HepG2 (cell line): ENCODE results near the gene VARS2. TPM values are rescaled to one million over a fixed set of nuclear protein-coding genes. Genes with fewer than 3 reads are reported as not detected.

Experiments used
- ATAC-seq: fragments of 200-7000 bp; cut with Tn5 transposase; 3 replicates; pipeline ENCODE4 v1.9.1; 2020; ENCODE audit warnings: mild to moderate bottlenecking, moderate library complexity
- BruUV-seq: library from RNA; stranded (reverse); fragments of 400-500 nt; replicated peaks from 2 replicates; lab custom pipeline; 2021; lab: Mats Ljungman, UMichigan
- CTCF ChIA-PET: fragments of 300-600 bp; formaldehyde crosslinking; extraction: SDS; loops from one replicate; lab custom pipeline; 2021; ENCODE audit warnings: low total read pairs, inconsistent platforms, low intra/inter-chr PET ratio; lab: Yijun Ruan, JAX
- POLR2A ChIA-PET: fragments of 350-600 bp; sonication (Branson Sonifier 250); formaldehyde crosslinking; loops from one replicate; lab custom pipeline; 2020; ENCODE audit warnings: antibody characterized with exemption, inconsistent platforms; lab: Yijun Ruan, JAX
- DNase-seq: peaks from one replicate; pipeline ENCODE4 v3.0.0-alpha.2; 2015; ENCODE audit warnings: low spot score
- FAIRE-seq: peaks from 3 replicates; lab custom pipeline; 2011; peaks lifted over from hg19 to GRCh38; lab: Jason Lieb, UNC
- H2AFZ ChIP-seq: one replicate; pipeline ENCODE4 v1.6.1; 2011; ENCODE audit warnings: low read length, inconsistent platforms
- H3K27ac ChIP-seq: fragments of 300-600 bp; 3 replicates; pipeline ENCODE4 v1.8.0; 2011; ENCODE audit warnings: mixed run types, mild to moderate bottlenecking, mixed read lengths, low read length, inconsistent platforms; ENCODE audit not compliant: insufficient read depth; ENCODE audit errors: extremely low read length
- H3K27me3 ChIP-seq, 2 experiments: fragments of 200-600 bp in 1 of 2; 2 replicates in 1 of 2; 3 replicates in 1 of 2; pipeline versions ENCODE4 v1.6.0 to v1.8.0; 2011; ENCODE audit warnings: low read length in 2 of 2, mild to moderate bottlenecking in 2 of 2, moderate library complexity in 2 of 2, inconsistent platforms in 1 of 2; ENCODE audit not compliant: insufficient read depth in 2 of 2, control insufficient read depth in 1 of 2
- H3K36me3 ChIP-seq, 2 experiments: fragments of 200-600 bp in 1 of 2; replicated peaks in 1 of 2; 2 replicates in 1 of 2; 3 replicates in 1 of 2; pipeline versions ENCODE4 v1.5.1 to v1.8.0; 2011; ENCODE audit warnings: low read length in 2 of 2, inconsistent platforms in 1 of 2; ENCODE audit not compliant: insufficient read depth in 2 of 2, control insufficient read depth in 1 of 2
- H3K4me1 ChIP-seq: 2 replicates; pipeline ENCODE4 v1.5.1; 2012; ENCODE audit warnings: low read length, inconsistent platforms; ENCODE audit not compliant: insufficient read depth
- H3K4me2 ChIP-seq: 2 replicates; pipeline ENCODE4 v1.6.0; 2011; ENCODE audit warnings: low read depth, low read length, inconsistent platforms
- H3K4me3 ChIP-seq, 3 experiments: fragments of 200-600 bp in 1 of 3; sonication (generic), shearing (Covaris generic) in 1 of 3; replicated peaks in 1 of 3; 2 replicates each; pipeline ENCODE4 v1.5.1; 2011 to 2016; ENCODE audit warnings: low read length in 3 of 3, inconsistent platforms in 2 of 3, low read depth in 2 of 3, mild to moderate bottlenecking in 2 of 3, control low read depth in 1 of 3, mixed read lengths in 1 of 3; ENCODE audit not compliant: insufficient read depth in 1 of 3
- H3K79me2 ChIP-seq: one replicate; pipeline ENCODE4 v1.6.1; 2011; ENCODE audit warnings: low read length, inconsistent platforms; ENCODE audit not compliant: insufficient read depth
- H3K9ac ChIP-seq: 2 replicates; pipeline ENCODE4 v1.6.0; 2011; ENCODE audit warnings: mild to moderate bottlenecking, low read depth, low read length, inconsistent platforms; ENCODE audit not compliant: insufficient read depth
- H3K9me3 ChIP-seq: 2 replicates; pipeline ENCODE4 v1.5.1; 2012; ENCODE audit warnings: mild to moderate bottlenecking, low read length
- H4K20me1 ChIP-seq: 2 replicates; pipeline ENCODE4 v1.6.0; 2011; ENCODE audit warnings: inconsistent platforms, mild to moderate bottlenecking, low read length, moderate library complexity; ENCODE audit not compliant: insufficient read depth
- BCLAF1 ChIP-seq: fragments of 450-650 bp; IDR thresholded peaks from 2 replicates; pipeline ENCODE4 v1.6.1; 2017; ENCODE audit warnings: mild to moderate bottlenecking
- BRD4 ChIP-seq: sonication (generic); formaldehyde crosslinking; IDR thresholded peaks from 2 replicates; pipeline ENCODE4 v1.4.0; 2020; ENCODE audit warnings: missing genetic modification reagents
- CHD2 ChIP-seq: IDR thresholded peaks from 2 replicates; pipeline ENCODE4 v1.6.1; 2011; ENCODE audit warnings: low read depth, low read length, improper control_type of control experiment
- DPF2 ChIP-seq: sonication (generic); formaldehyde crosslinking; IDR thresholded peaks from 2 replicates; pipeline ENCODE4 v1.4.0; 2020; ENCODE audit warnings: mild to moderate bottlenecking, low read depth, missing genetic modification reagents, borderline replicate concordance
- ETV5 ChIP-seq: IDR thresholded peaks from 2 replicates; pipeline ENCODE4 v1.6.1; 2018; ENCODE audit warnings: missing biosample characterization, missing genetic modification reagents, inconsistent platforms, borderline replicate concordance
- FOXA3 ChIP-seq: IDR thresholded peaks from 2 replicates; pipeline ENCODE4 v1.6.1; 2016; ENCODE audit warnings: missing genetic modification reagents, missing compliant biosample characterization
- FUBP1 ChIP-seq: sonication (generic); formaldehyde crosslinking; IDR thresholded peaks from 2 replicates; pipeline ENCODE4 v1.5.1; 2020; ENCODE audit warnings: missing genetic modification reagents, mild to moderate bottlenecking, borderline replicate concordance
- JUND ChIP-seq: sonication (generic); formaldehyde crosslinking; IDR thresholded peaks from 2 replicates; pipeline ENCODE4 v1.8.0; 2022; ENCODE audit warnings: mild to moderate bottlenecking, missing genetic modification reagents
- POGZ ChIP-seq: sonication (generic); formaldehyde crosslinking; IDR thresholded peaks from 2 replicates; pipeline ENCODE4 v1.4.0; 2020; ENCODE audit warnings: mild to moderate bottlenecking, missing genetic modification reagents
- ZBTB42 ChIP-seq: sonication (generic); formaldehyde crosslinking; IDR thresholded peaks from 2 replicates; pipeline ENCODE4 v1.5.0; 2020; ENCODE audit warnings: mild to moderate bottlenecking, missing genetic modification reagents
- ZFAT ChIP-seq: sonication (generic); formaldehyde crosslinking; conservative IDR thresholded peaks from 2 replicates; pipeline ENCODE4 v1.8.1; 2023; ENCODE audit warnings: missing genetic modification reagents, inconsistent platforms
- ZNF501 ChIP-seq: sonication (generic); formaldehyde crosslinking; IDR thresholded peaks from 2 replicates; pipeline ENCODE4 v1.5.1; 2020; ENCODE audit warnings: mild to moderate bottlenecking, moderate library complexity, missing genetic modification reagents
- WGBS: methylation state at CpG from one replicate; pipeline ENCODE4 v1.1.6; 2017; ENCODE audit warnings: low lambda C conversion rate; 5-methylcytosine and 5-hydroxymethylcytosine counted together
- in situ Hi-C: cut with HindIII; loops from 2 replicates; pipeline ENCODE4 v1.10.0; 2017; ENCODE audit warnings: low pct_unique_long_range_greater_than_20kb; ENCODE audit not compliant: extremely low pct_ligation_motif_present
- intact Hi-C: fragments of 100-400 bp; cut with micrococcal nuclease; formaldehyde crosslinking; loops from one replicate; pipeline ENCODE4 v1.10.0; 2022; ENCODE audit not compliant: unreplicated experiment
- polyA plus RNA-seq, 8 experiments: library from polyadenylated mRNA; depleted of rRNA in 3 of 8; stranded (reverse) in 7 of 8; unstranded in 1 of 8; fragments of >200 nt; fragmentation: Illumina TruSeq in 4 of 8; extraction: Trizol in 4 of 8; gene quantifications; 2 replicates each; pipeline versions ENCODE4 v1.2.1 to v1.2.3, GENCODE V29; 2011 to 2016; ENCODE audit warnings: low read depth in 4 of 8, missing spikeins in 1 of 8, mixed read lengths in 1 of 8; ENCODE audit not compliant: insufficient read depth in 1 of 8
- total RNA-seq, 5 experiments: library from RNA; depleted of rRNA; stranded (reverse); fragments of >200 nt; fragmentation: Illumina TruSeq; extraction: Trizol; gene quantifications; 2 replicates each; pipeline ENCODE4 v1.2.3, GENCODE V29; 2016; ENCODE audit warnings: low read depth in 1 of 5

Gene VARS2
- total and polyA plus RNA-seq, 2 of the 13 experiments (the other 11 are each of a cell fraction or from before 2014, with no cell fraction given) = 61.8 to 71.8 TPM

- intact Hi-C loops = no loop called here
- H3K9me3 ChIP-seq = no peaks in the 10 kb centered on the region
- DNase-seq (no peak), ATAC-seq (no peak), FAIRE-seq (no peak)
- ChIA-PET POLR2A (no interaction called here), CTCF (no interaction called here)
- H3K4me3 ChIP-seq = no peak overlapping the region
- no peaks in the 10 kb centered on the region for H4K20me1 ChIP-seq
- H2AFZ ChIP-seq = no peak overlapping the region
- peaks cover 2 to 25% of the 10 kb centered on the region in 2 experiments; a peak in 2 of 5 replicates for H3K27me3 ChIP-seq
- no TSS peak for BruUV-seq
- no peak overlapping the region for H3K4me2 ChIP-seq
- H3K79me2 ChIP-seq = no peaks in the 10 kb centered on the region
- TF ChIP-seq CHD2 (no peak), ETV5 (CRISPR knock-in tag) (no peak), ZFAT (no peak), BRD4 (CRISPR knock-in tag) (no peak), BCLAF1 (no peak), DPF2 (CRISPR knock-in tag) (no peak), FOXA3 (CRISPR knock-in tag) (no peak), FUBP1 (CRISPR knock-in tag) (no peak), POGZ (CRISPR knock-in tag) (no peak), ZBTB42 (CRISPR knock-in tag) (no peak), ZNF501 (CRISPR knock-in tag) (no peak), JUND (CRISPR knock-in tag) (no peak)
- H3K36me3 ChIP-seq = peaks cover 5% of the 10 kb centered on the region in 2 experiments; a peak in 4 of 5 replicates
- H3K27ac ChIP-seq = no peak overlapping the region
- no peak overlapping the region for H3K9ac ChIP-seq
- no peaks in the 10 kb centered on the region for H3K4me1 ChIP-seq
- in situ Hi-C loops = no loop called here
- 31% methylated on average over 8 of the region's 8 CpGs for WGBS
These were observed 17.2 kb downstream of the VARS2 start for GRCh38 chr6:30931272-30931671.
